GM04503 (cell line): ENCODE data around the gene IQSEC1.

Experiments used
- DNase-seq: peaks from one replicate; pipeline ENCODE4 v3.0.0-alpha.2; 2012; ENCODE audit warnings: low read depth

The IQSEC1 gene

GRCh38 chr3:13107661-13108060 is 34.4 kb upstream of the IQSEC1 start:
- no peak for DNase-seq

DNA sequence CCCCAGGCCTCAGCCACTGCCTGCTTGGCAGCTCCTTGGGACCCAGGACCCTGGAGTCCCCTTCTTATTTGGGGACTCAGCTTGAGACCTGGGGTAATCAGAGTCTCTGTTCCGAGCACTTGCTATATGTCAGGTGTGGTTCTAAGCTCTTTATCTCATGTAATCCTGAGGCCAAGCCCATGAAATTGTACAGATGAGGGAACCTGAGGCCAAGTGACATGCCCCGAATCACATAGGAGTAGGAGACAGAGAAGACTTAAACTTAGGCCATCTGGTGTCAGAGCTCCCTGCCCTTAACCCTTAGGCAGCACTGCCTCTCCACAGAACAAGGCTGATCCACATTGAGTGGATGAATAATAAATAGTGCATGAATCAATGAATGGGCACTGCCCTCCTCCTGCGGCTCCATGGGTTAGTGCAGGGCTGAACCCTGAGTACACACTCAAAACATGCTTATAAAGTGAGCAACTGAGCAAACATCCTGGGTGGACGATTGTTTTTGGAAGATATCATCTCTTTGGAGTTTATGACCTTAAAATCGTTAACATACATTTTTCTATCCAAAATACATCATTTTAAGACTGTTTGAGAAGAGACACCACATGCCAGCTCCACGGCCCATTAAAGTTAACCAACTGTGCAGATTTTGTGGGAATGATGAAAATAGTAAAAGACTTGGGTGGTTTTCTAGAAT is 33.2 kb upstream of the IQSEC1 start:
- peak; percentile 33 for DNase-seq

DNA sequence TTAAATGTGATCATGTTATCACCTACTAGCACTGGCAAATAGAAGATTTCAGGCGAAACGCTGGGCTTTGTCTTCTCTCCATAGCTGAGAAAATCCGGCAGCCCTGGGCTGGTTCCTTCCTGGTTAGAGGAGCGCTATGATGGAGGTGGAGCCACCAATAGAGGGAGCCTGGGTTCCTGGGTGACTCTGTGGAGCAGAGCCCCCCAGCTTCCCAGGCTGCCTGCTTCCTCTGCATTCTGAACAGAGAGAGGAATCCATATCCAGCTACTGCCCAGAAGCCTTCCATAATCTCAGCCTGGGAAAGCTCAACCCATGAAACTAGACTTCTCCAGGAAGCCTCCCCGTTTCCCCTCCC is 32.6 kb upstream of the IQSEC1 start:
- DNase-seq: no peak

- DNase-seq: no peak
These were observed 32.1 kb upstream of the IQSEC1 start for GRCh38 chr3:13105181-13105895.

GRCh38 chr3:13104511-13104910 is 31.3 kb upstream of the IQSEC1 start:
- DNase-seq: no peak

DNA sequence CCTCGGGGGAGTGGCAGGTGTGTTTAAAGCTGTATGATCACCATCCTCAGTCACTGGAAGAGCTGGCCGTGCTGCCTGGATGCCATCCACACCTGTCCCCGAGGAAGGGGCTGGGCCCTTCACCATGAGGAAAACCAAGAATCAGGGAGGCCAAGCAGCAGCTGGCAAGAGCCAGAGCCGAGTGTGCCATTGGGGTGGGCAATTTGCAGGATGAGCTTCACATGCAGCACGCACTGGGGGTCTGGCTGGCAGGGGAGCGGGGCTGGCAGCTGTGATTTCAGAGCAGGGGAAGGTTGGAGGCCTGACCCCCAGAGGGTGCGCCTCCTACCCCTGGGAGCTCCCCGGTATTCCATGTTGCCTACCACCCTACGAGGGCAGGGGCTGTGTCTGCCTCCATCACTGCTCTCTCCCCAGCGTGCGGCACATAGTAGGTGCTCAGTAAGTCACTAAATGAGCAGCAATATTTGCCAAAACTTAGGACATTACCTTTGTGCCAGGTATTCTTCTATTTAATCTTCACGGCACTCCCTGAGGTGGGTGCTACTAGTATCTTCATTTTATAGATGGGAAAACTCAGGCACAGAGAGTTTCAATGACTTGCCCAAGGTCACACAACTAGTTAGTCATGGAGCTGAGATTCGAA is 30.3 kb upstream of the IQSEC1 start:
- no peak for DNase-seq

DNA sequence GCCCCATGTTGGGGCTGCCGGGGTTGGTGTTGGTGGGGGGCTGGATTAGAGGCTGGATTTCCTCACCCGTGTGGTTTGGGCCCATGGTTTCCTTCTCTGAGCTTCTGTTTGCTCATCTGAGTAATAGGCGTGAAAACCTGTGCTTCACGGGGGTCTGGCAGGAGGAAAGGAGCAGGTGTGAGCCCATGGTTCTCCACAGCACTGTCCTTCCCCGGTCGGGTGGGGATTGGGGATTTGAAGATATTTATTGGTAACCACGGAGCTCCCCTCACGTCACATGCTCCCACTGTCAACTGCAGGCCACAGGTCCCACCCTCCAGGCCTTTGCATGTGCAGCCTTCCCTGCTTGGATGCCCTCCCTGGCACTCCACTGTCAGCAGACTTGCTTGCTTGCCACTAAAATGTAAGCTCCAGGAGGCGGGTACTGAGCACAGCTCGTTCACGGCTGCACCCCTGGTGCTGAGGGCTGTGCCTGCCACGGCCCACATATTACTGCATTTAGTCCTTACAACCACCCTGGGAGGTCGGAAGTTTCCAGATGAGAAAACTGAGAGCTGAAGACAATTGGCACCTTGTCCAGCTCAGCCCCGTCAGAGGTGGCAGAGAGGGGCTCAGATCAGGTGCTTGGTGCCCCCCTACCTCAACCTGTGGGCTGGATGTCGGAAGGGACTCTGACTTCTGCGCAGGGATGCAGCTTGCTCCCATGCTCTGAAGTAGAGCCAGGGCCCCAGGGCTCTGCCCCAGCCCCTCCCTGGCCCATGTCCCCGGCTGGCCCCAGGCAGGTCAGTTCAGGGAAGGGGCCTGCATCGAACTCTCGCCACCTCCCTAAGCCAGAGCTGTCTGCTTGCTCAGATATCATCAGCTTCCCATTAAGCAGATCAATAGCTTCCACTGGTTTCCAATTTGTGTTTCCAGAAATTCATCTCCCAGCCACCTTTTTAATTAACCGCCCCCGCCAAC is 29.4 kb upstream of the IQSEC1 start:
- no peak for DNase-seq

- DNase-seq: no peak
These were observed 26.5 kb upstream of the IQSEC1 start for GRCh38 chr3:13099707-13100106.

GRCh38 chr3:13098192-13098988 is 25.2 kb upstream of the IQSEC1 start:
- DNase-seq: no peak

DNA sequence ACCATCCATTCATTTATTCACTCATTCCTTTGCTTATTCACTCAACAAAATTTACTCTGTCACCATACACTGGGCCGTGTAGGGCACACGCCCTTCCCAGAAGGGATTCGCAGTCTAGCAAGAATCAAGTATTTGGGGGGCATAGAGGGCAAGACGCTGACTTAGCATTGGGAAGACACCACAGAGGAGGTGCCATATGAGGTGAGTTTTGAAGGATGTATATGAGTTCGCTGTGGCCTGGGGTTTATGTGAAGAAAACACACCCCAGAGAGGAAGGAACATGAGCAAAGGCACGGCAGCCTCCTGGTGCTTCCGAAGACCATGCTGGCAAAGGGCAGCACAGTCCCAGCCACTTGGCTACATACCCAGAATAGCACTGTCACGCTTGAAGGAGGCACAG is 23.1 kb upstream of the IQSEC1 start:
- DNase-seq: no peak

DNA sequence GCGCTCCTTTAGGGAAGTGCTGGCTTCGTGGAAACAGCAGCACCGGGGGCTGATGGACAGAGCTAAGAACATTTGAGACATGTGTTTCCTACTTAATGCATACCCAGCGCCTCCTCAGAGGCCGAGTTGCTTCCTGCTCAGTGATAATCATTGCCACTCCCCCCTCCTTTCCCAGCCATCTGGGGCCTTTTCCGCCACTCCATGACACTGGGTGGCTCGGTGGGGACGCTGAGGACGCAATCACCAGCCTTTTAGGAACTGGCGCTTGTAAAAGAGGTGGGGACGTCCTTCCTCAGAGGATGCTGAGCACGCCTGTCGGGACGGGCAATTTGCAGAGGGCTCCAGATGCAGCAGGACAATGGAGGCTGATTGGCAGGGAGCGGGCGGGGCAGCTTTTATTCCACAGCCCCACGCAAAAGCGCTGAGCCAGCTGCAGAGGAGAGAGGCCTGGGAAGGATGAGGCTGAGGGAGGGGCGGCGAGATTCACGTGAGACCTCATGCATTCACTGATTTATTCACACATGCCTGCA is 22.2 kb upstream of the IQSEC1 start:
- no peak for DNase-seq

GRCh38 chr3:13093687-13094086 is 20.5 kb upstream of the IQSEC1 start:
- DNase-seq: no peak

GRCh38 chr3:13092621-13093617 is 19.7 kb upstream of the IQSEC1 start:
- no peak for DNase-seq

DNA sequence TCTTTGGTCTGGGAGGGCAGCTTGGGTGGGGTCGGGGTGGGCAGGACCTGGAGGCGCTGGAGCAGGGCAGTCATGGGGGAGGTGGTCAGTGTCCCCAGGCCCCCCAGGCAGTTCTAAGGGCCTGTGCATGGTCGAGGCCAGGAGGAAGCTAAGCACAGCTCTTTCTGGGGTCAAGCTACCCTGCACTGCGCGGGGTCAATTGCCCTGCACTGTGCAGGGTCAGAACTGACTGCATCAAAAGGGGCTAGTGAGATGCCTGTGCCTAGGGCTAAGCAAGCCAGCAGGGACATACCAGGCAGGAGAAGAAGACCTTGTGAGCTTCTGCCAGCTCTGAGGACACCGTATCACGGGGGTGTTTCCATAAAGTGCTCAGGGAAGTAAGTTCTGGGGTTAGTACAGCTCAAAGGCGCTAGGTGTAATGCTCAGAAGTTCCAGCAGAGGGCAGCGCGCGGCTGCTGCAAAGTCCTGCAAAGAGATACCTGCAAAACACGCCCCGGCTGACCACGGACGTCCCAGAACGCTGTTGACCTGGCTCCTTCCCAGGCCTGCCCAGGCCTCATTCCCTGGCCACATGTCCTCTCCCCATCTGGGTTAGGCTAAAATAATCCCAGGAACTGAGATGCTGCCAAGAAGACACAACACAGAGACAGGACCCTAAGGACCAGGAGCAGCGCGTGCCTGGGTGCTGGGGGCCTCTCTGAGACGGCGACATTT is 18.8 kb upstream of the IQSEC1 start:
- no peak for DNase-seq

DNA sequence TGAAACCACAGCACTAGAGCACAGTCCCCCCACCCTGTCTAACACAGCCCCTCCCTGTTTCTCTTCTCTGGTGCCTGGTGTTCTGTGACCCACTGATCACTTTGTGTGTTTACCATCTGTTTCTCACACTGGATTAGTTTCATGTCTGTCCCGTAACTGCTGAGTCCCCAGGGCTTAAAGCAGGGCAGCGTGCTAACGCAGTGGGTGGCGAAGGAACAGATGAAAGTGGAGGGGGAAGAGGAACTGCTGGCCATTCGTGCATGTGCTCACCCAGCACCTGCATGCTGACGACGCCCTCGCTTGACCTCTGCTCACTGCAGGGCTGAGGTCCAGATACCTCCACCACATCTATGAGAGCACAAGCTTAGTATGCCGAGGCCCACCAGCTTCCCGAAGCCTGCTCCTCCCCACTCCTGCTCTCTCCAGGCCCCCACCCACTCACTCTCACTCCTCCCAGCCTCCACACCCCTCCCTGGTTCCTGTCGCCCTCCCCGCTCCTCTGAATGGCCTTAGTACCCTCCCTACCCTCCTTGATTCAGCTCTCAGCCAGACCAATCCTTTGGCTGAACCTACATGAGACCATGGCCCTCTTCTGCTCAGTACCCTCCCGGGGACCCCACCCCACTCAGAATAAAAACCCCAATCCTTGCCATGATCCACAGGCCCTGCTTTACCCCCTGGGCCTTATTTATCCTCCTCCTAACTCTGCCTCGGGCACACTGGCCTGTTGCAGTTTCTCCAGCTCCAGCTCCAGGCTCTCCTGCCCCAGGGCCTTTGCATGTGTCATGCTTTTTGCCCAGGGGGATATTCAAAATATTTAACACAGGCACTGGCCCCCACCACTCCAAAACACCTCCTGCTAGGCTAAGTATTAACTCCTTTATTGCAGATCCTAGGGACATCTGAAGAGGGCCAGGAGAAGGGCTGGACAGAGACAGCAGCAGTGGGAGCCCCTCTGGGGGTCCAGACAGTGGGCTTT is 15.1 kb upstream of the IQSEC1 start:
- no peak for DNase-seq

- DNase-seq: no peak
These were observed 14.2 kb upstream of the IQSEC1 start for GRCh38 chr3:13087320-13087990.

- no peak for DNase-seq
These were observed 13.3 kb upstream of the IQSEC1 start for GRCh38 chr3:13086531-13086981.
